K562 (cell line): ENCODE measurements around the gene PRR5. TPM values are rescaled to one million over a fixed set of nuclear protein-coding genes. Genes with fewer than 3 reads are reported as not detected.

ENCODE experiments used
- ATAC-seq: fragments of 200-7000 bp; cut with Tn5 transposase; 3 replicates; pipeline ENCODE4 v1.9.1; 2020; ENCODE audit warnings: moderate library complexity
- BruUV-seq: library from RNA; stranded (reverse); fragments of 400-500 nt; replicated peaks from 2 replicates; lab custom pipeline; 2021; lab: Mats Ljungman, UMichigan
- CTCF ChIA-PET: fragments of 300-600 bp; formaldehyde crosslinking; extraction: SDS; loops from one replicate; lab custom pipeline; 2021; ENCODE audit warnings: low intra/inter-chr PET ratio; lab: Yijun Ruan, JAX
- POLR2A ChIA-PET: fragments of 300-600, 350-650 bp; sonication (Branson Sonifier 250); formaldehyde crosslinking; extraction: SDS; loops from one replicate; lab custom pipeline; 2021; ENCODE audit warnings: antibody characterized with exemption, inconsistent platforms; lab: Yijun Ruan, JAX
- DNase-seq, 4 experiments: peaks; one replicate each; pipeline versions ENCODE4 v3.0.0 to v3.0.0-alpha.2; 2011 to 2018; ENCODE audit warnings: low spot score in 3 of 4, mixed read lengths in 3 of 4; ENCODE audit errors: extremely low read depth in 1 of 4
- FAIRE-seq: peaks from 2 replicates; lab custom pipeline; 2011; peaks lifted over from hg19 to GRCh38; lab: Jason Lieb, UNC
- H2AFZ ChIP-seq: 2 replicates; pipeline ENCODE4 v1.6.0; 2011; ENCODE audit warnings: low read depth, low read length, control low read depth, inconsistent platforms
- H3K27ac ChIP-seq: fragments of 200-600 bp; 3 replicates; pipeline ENCODE4 v1.8.0; 2011; ENCODE audit warnings: low read depth, mild to moderate bottlenecking, control low read depth, inconsistent platforms, low read length, moderate library complexity, mixed read lengths; ENCODE audit errors: extremely low read depth
- H3K27me3 ChIP-seq, 2 experiments: fragments of 300-600 bp in 1 of 2; 2 replicates in 1 of 2; 3 replicates in 1 of 2; pipeline versions ENCODE4 v1.6.0 to v1.8.0; 2011; ENCODE audit warnings: inconsistent platforms in 2 of 2, low read length in 2 of 2, mild to moderate bottlenecking in 1 of 2, mixed read lengths in 1 of 2, moderate library complexity in 1 of 2; ENCODE audit not compliant: control insufficient read depth in 2 of 2, insufficient read depth in 2 of 2
- H3K36me3 ChIP-seq: fragments of 300-600 bp; 3 replicates; pipeline ENCODE4 v1.8.0; 2011; ENCODE audit warnings: mild to moderate bottlenecking, low read length, inconsistent platforms; ENCODE audit not compliant: control insufficient read depth, insufficient read depth
- H3K4me1 ChIP-seq, 2 experiments: fragments of 200-600 bp in 1 of 2; replicated peaks in 1 of 2; 2 replicates in 1 of 2; 3 replicates in 1 of 2; pipeline versions ENCODE4 v1.5.1 to v1.8.0; 2011; ENCODE audit warnings: inconsistent platforms in 2 of 2, low read length in 2 of 2, mild to moderate bottlenecking in 1 of 2, mixed read lengths in 1 of 2, moderate library complexity in 1 of 2; ENCODE audit not compliant: control insufficient read depth in 2 of 2, insufficient read depth in 2 of 2
- H3K4me2 ChIP-seq: 2 replicates; pipeline ENCODE4 v1.6.1; 2011; ENCODE audit warnings: low read length, control low read depth, inconsistent platforms, mixed read lengths; ENCODE audit not compliant: insufficient read depth
- H3K4me3 ChIP-seq: fragments of 200-600 bp; sonication (generic), shearing (Covaris generic); 2 replicates; pipeline ENCODE4 v1.5.1; 2016; ENCODE audit warnings: control low read depth, inconsistent platforms
- H3K79me2 ChIP-seq: fragments of 200-600 bp; 3 replicates; pipeline ENCODE4 v1.8.0; 2011; ENCODE audit warnings: low read length, inconsistent platforms; ENCODE audit not compliant: control insufficient read depth, insufficient read depth
- H3K9ac ChIP-seq, 2 experiments: 2 replicates each; pipeline versions ENCODE4 v1.6.0 to v1.6.1; 2011; ENCODE audit warnings: low read depth in 2 of 2, low read length in 2 of 2, control low read depth in 1 of 2, inconsistent platforms in 1 of 2, mild to moderate bottlenecking in 1 of 2, mixed read lengths in 1 of 2; ENCODE audit not compliant: insufficient read depth in 1 of 2
- H3K9me1 ChIP-seq: one replicate; pipeline ENCODE4 v1.6.0; 2011; ENCODE audit warnings: inconsistent platforms, mild to moderate bottlenecking, low read length, moderate library complexity; ENCODE audit not compliant: control insufficient read depth, insufficient read depth
- H3K9me3 ChIP-seq: replicated peaks from 2 replicates; pipeline ENCODE4 v1.5.1; 2011; ENCODE audit warnings: low read depth, low read length, inconsistent platforms; ENCODE audit not compliant: control insufficient read depth, insufficient read depth
- H4K20me1 ChIP-seq: replicated peaks from 2 replicates; pipeline ENCODE4 v1.6.1; 2011; ENCODE audit warnings: low read length, inconsistent platforms, mixed read lengths; ENCODE audit not compliant: control insufficient read depth, insufficient read depth
- ARHGAP35 ChIP-seq: fragments of 450-650 bp; IDR thresholded peaks from 2 replicates; pipeline ENCODE4 v1.6.1; 2018; ENCODE audit not compliant: partially characterized antibody
- CBX5 ChIP-seq: IDR thresholded peaks from 2 replicates; pipeline ENCODE4 v1.6.1; 2014; ENCODE audit warnings: low read depth, borderline replicate concordance
- CHCHD3 ChIP-seq: fragments of 250-450 bp; sonication (Bioruptor Pico); IDR thresholded peaks from 2 replicates; pipeline ENCODE4 v2.1.2; 2022; ENCODE audit warnings: mild to moderate bottlenecking
- FOXA1 ChIP-seq: fragments of 450-650 bp; IDR thresholded peaks from 2 replicates; pipeline ENCODE4 v1.6.1; 2016; ENCODE audit warnings: mild to moderate bottlenecking, borderline replicate concordance
- FOXA3 ChIP-seq, 2 experiments: fragments of 450-650 bp in 1 of 2; sonication (generic) in 1 of 2; formaldehyde crosslinking; IDR thresholded peaks in 1 of 2; conservative IDR thresholded peaks in 1 of 2; 2 replicates each; pipeline versions ENCODE4 v1.4.0 to v1.8.0; 2020 to 2022; ENCODE audit warnings: mild to moderate bottlenecking in 2 of 2, missing genetic modification reagents in 1 of 2
- LARP7 ChIP-seq: fragments of 450-650 bp; IDR thresholded peaks from 2 replicates; pipeline ENCODE4 v1.6.1; 2016
- NR2F6 ChIP-seq: fragments of 450-650 bp; formaldehyde crosslinking; IDR thresholded peaks from 2 replicates; pipeline ENCODE4 v1.4.0; 2020; ENCODE audit warnings: mild to moderate bottlenecking
- RFX7 ChIP-seq: fragments of 250-450 bp; sonication (Bioruptor Pico); IDR thresholded peaks from 2 replicates; pipeline ENCODE4 v1.5.1; 2021; ENCODE audit warnings: mild to moderate bottlenecking
- SETDB1 ChIP-seq: IDR thresholded peaks from one replicate; pipeline ENCODE4 v1.6.1; 2012; ENCODE audit warnings: low read length, control low read depth, inconsistent platforms
- SRSF7 ChIP-seq: fragments of 200-400 bp; formaldehyde crosslinking; optimal IDR thresholded peaks from 2 replicates; pipeline ENCODE3; 2017; ENCODE audit warnings: mild to moderate bottlenecking, low read depth, low read length
- TAF1 ChIP-seq: IDR thresholded peaks from 2 replicates; pipeline ENCODE4 v1.6.1; 2011; ENCODE audit warnings: mild to moderate bottlenecking, low read length, moderate library complexity; ENCODE audit not compliant: insufficient read depth, control insufficient read depth, severe bottlenecking; ENCODE audit errors: extremely low read depth
- ZNF324 ChIP-seq: fragments of 250-450 bp; sonication (Bioruptor Pico); IDR thresholded peaks from 2 replicates; pipeline ENCODE4 v1.4.0; 2020; ENCODE audit warnings: mild to moderate bottlenecking
- ZNF551 ChIP-seq: fragments of 250-450 bp; sonication (Bioruptor Pico); IDR thresholded peaks from 2 replicates; pipeline ENCODE4 v1.5.0; 2021; ENCODE audit warnings: mild to moderate bottlenecking, moderate library complexity
- ZNF561 ChIP-seq: fragments of 450-650 bp; formaldehyde crosslinking; conservative IDR thresholded peaks from 2 replicates; pipeline ENCODE4 v1.4.0; 2020; ENCODE audit warnings: mild to moderate bottlenecking, moderate library complexity
- WGBS: fragments of 100-300 bp; shearing (Covaris generic); methylation state at CpG from one replicate; pipeline ENCODE4 v1.1.6; 2016; ENCODE audit warnings: low coverage, mixed read lengths; ENCODE audit not compliant: insufficient coverage; ENCODE audit errors: missing lambda C conversion rate; 5-methylcytosine and 5-hydroxymethylcytosine counted together
- in situ Hi-C: fragments of 300-500 bp; cut with MboI; formaldehyde crosslinking; loops from 4 replicates; pipeline ENCODE4 v1.15.0; 2018; ENCODE audit warnings: inconsistent platforms, mixed read lengths
- intact Hi-C: fragments of 100-400 bp; cut with micrococcal nuclease; formaldehyde crosslinking; loops from 2 replicates; pipeline ENCODE4 v1.14.2; 2022
- polyA plus RNA-seq, 8 experiments: library from polyadenylated mRNA; depleted of rRNA in 4 of 8; stranded (reverse) in 5 of 8; unstranded in 3 of 8; fragments of >200 nt; fragmentation: Nextera tagmentation in 2 of 8; fragmentation: Illumina TruSeq in 1 of 8; extraction: Ambion mirVana in 2 of 8; extraction: Trizol in 1 of 8; gene quantifications; 2 replicates each; pipeline versions ENCODE4 v1.2.1 to v1.2.3, GENCODE V29; 2011 to 2014; ENCODE audit warnings: inconsistent platforms in 1 of 8, missing spikeins in 1 of 8
- total RNA-seq, 7 experiments: library from RNA; depleted of rRNA in 6 of 7; stranded (reverse); fragments of >200 nt in 6 of 7; fragmentation: Illumina TruSeq in 2 of 7; extraction: Trizol in 2 of 7; gene quantifications; 2 replicates each; pipeline versions ENCODE4 v1.2.1 to v1.2.3, GENCODE V29; 2011 to 2021; ENCODE audit warnings: low replicate concordance in 1 of 7
- TF ChIP-seq, protein P1 (sequence below), 2 experiments: fragments of 450-650 bp; IDR thresholded peaks; 2 replicates each; pipeline ENCODE4 v1.6.1; 2016
- TF ChIP-seq, protein P2 (sequence below), 2 experiments: fragments of 450-650 bp in 1 of 2; sonication (generic) in 1 of 2; formaldehyde crosslinking in 1 of 2; IDR thresholded peaks in 1 of 2; conservative IDR thresholded peaks in 1 of 2; 2 replicates each; pipeline versions ENCODE4 v1.6.1 to v1.8.1; 2016 to 2023; ENCODE audit warnings: mild to moderate bottlenecking in 2 of 2, moderate library complexity in 2 of 2, inconsistent platforms in 1 of 2, missing genetic modification reagents in 1 of 2
- TF ChIP-seq, protein P3 (sequence below): sonication (generic); formaldehyde crosslinking; IDR thresholded peaks from 2 replicates; pipeline ENCODE4 v1.8.0; 2022; ENCODE audit warnings: missing genetic modification reagents, mild to moderate bottlenecking, borderline replicate concordance

Gene PRR5
- total and polyA plus RNA-seq, 9 of the 15 experiments (the other 6 are each of a cell fraction or from before 2014, with no cell fraction given) = 0.13 to 21.0 (median 7.5) TPM

- no peaks in the 10 kb centered on the region for H3K79me2 ChIP-seq
- no TSS peak for BruUV-seq
- CTCF ChIA-PET = no interaction called here
- TF ChIP-seq CHCHD3 (CRISPR knock-in tag) (no peak), FOXA1 (no peak), TAF1 (no peak), ZNF551 (CRISPR knock-in tag) (no peak), CBX5 (no peak), ARHGAP35 (no peak), SRSF7 (no peak), ZNF324 (CRISPR knock-in tag) (no peak), SETDB1 (no peak), NR2F6 (CRISPR knock-in tag) (no peak), ZNF561 (CRISPR knock-in tag) (no peak), FOXA3 (CRISPR knock-in tag; conservative IDR thresholded peaks at IDR 0.05 in 1 of 2, IDR thresholded peaks at IDR 0.05 in 1 of 2) (no peak), LARP7 (no peak), RFX7 (CRISPR knock-in tag) (no peak)
- TF ChIP-seq, protein P1, sequence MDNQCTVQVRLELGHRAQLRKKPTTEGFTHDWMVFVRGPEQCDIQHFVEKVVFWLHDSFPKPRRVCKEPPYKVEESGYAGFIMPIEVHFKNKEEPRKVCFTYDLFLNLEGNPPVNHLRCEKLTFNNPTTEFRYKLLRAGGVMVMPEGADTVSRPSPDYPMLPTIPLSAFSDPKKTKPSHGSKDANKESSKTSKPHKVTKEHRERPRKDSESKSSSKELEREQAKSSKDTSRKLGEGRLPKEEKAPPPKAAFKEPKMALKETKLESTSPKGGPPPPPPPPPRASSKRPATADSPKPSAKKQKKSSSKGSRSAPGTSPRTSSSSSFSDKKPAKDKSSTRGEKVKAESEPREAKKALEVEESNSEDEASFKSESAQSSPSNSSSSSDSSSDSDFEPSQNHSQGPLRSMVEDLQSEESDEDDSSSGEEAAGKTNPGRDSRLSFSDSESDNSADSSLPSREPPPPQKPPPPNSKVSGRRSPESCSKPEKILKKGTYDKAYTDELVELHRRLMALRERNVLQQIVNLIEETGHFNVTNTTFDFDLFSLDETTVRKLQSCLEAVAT (IDR thresholded peaks at IDR 0.05) = no peak
- TF ChIP-seq, protein P2, sequence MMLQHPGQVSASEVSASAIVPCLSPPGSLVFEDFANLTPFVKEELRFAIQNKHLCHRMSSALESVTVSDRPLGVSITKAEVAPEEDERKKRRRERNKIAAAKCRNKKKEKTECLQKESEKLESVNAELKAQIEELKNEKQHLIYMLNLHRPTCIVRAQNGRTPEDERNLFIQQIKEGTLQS (IDR thresholded peaks at IDR 0.05) = no peak
- TF ChIP-seq, protein P2 (CRISPR knock-in tag; conservative IDR thresholded peaks at IDR 0.05) = no peak
- TF ChIP-seq, protein P3, sequence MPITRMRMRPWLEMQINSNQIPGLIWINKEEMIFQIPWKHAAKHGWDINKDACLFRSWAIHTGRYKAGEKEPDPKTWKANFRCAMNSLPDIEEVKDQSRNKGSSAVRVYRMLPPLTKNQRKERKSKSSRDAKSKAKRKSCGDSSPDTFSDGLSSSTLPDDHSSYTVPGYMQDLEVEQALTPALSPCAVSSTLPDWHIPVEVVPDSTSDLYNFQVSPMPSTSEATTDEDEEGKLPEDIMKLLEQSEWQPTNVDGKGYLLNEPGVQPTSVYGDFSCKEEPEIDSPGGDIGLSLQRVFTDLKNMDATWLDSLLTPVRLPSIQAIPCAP (CRISPR knock-in tag) = no peak
These were observed 63.0 kb downstream of the PRR5 start for GRCh38 chr22:44764974-44765373.

More at GRCh38 chr22:44764974-44765373, 63.0 kb downstream of the PRR5 start:
- H3K36me3 ChIP-seq = no peaks in the 10 kb centered on the region
- no peak overlapping the region for H3K4me2 ChIP-seq
- H3K9ac ChIP-seq = no peak overlapping the region
- H4K20me1 ChIP-seq = no peaks in the 10 kb centered on the region
- no peak overlapping the region for H3K4me3 ChIP-seq
- H3K27ac ChIP-seq = no peak overlapping the region
- WGBS = 0% methylated on average over 1 of the region's 4 CpGs
- intact Hi-C loops (no loop called here), in situ Hi-C loops (no loop called here)
- FAIRE-seq (no peak), ATAC-seq (no peak), DNase-seq (no peak)
- H3K4me1 ChIP-seq = no peaks in the 10 kb centered on the region
- H2AFZ ChIP-seq = no peak overlapping the region
- H3K9me1 ChIP-seq = no peaks in the 10 kb centered on the region
- POLR2A ChIA-PET = no interaction called here
- H3K9me3 ChIP-seq = no peaks in the 10 kb centered on the region
- peaks cover 2 to 26% of the 10 kb centered on the region in 2 experiments; a peak in 3 of 5 replicates for H3K27me3 ChIP-seq
